Sigmoid colon (tissue), 7 donors: Measurements from ENCODE around the gene OTX1. TPM values are rescaled to one million over a fixed set of nuclear protein-coding genes. Genes with fewer than 3 reads are reported as not detected.

Experiments
- DNase-seq: peaks from one replicate; pipeline ENCODE4 v3.0.0-alpha.2; 2019
- H3K27ac ChIP-seq, 4 donors: fragments of 200-600 bp; sonication (generic); one replicate each; pipeline ENCODE4 v1.5.1; 2016 to 2019; ENCODE audit warnings: mild to moderate bottlenecking in 1 of 4
- H3K27me3 ChIP-seq, 3 donors: fragments of 200-600 bp; sonication (generic); one replicate each; pipeline ENCODE4 v1.5.1; 2019; ENCODE audit warnings: mild to moderate bottlenecking in 1 of 3
- H3K36me3 ChIP-seq, 4 donors: fragments of 200-600 bp; sonication (generic); one replicate each; pipeline ENCODE4 v1.5.1; 2016 to 2019
- H3K4me1 ChIP-seq, 4 donors: fragments of 200-600 bp; sonication (generic); one replicate each; pipeline ENCODE4 v1.5.1; 2017 to 2019
- H3K4me3 ChIP-seq, 4 donors: fragments of 200-600 bp; sonication (generic); one replicate each; pipeline ENCODE4 v1.5.1; 2017 to 2019; ENCODE audit warnings: mild to moderate bottlenecking in 2 of 4, moderate library complexity in 1 of 4
- H3K9me3 ChIP-seq, 4 donors: fragments of 200-600 bp in 3 of 4; sonication (generic) in 3 of 4; one replicate each; pipeline versions ENCODE4 v1.5.1 to v1.6.1; 2013 to 2019
- CTCF ChIP-seq, 4 experiments: fragments of 450-650 bp in 3 of 4; fragments of 200-600 bp in 1 of 4; IDR thresholded peaks; one replicate each; pipeline ENCODE4 v1.5.1; 2016 to 2019; ENCODE audit warnings: antibody characterized with exemption in 4 of 4, mild to moderate bottlenecking in 3 of 4, moderate library complexity in 2 of 4
- EP300 ChIP-seq, 4 donors: sonication (generic); formaldehyde crosslinking; IDR thresholded peaks; one replicate each; pipeline ENCODE4 v1.6.1; 2017; ENCODE audit warnings: antibody characterized with exemption in 4 of 4
- POLR2A ChIP-seq, 2 donors: fragments of 450-650 bp; IDR thresholded peaks; one replicate each; pipeline ENCODE4 v1.6.1; 2016; ENCODE audit warnings: antibody characterized with exemption in 2 of 2, mild to moderate bottlenecking in 2 of 2, moderate library complexity in 2 of 2
- POLR2AphosphoS5 ChIP-seq, 4 donors: sonication (generic); formaldehyde crosslinking; IDR thresholded peaks; one replicate each; pipeline ENCODE4 v1.6.1; 2017; ENCODE audit warnings: antibody characterized with exemption in 4 of 4
- whole genome bisulfite sequencing, 2 donors: extraction: QIAGEN DNeasy Blood & Tissue Kit; methylation state at CpG; one replicate each; pipeline ENCODE4 v1.1.7; 2013; 5-methylcytosine and 5-hydroxymethylcytosine counted together
- intact Hi-C: fragments of 100-400 bp; cut with DNase I; formaldehyde crosslinking; loops from one replicate; pipeline ENCODE4 v1.15.1; 2023
- polyA plus RNA-seq, 3 donors: library from polyadenylated mRNA; stranded (reverse); fragments of 200-250 nt; gene quantifications; one replicate each; pipeline ENCODE4 v1.2.3, GENCODE V29; 2013
- total RNA-seq, 4 donors: library from RNA; depleted of rRNA; stranded (reverse); fragments of >200 nt; gene quantifications; one replicate each; pipeline ENCODE4 v1.1.0, GENCODE V29; 2016
- donor health status: healthy with polysubstance abuse.
- donor health status: Bipolar disorder and iron deficiency.
- donor health status: healthy.

The OTX1 gene
- total and polyA plus RNA-seq, 7 donors: 0.54 TPM; not detected in 6

GRCh38 chr2:63047321-63048279, 3.0 kb upstream of the OTX1 start:
- H3K27ac ChIP-seq: no peak overlapping the region
- no peak overlapping the region for H3K4me3 ChIP-seq
- H3K4me1 ChIP-seq: peaks cover 2 to 39% (median 33%) of the 10 kb centered on the region in 4 donors
- H3K9me3 ChIP-seq: peaks cover 0 to 8% (median 0%) of the 10 kb centered on the region in 4 donors
- peaks cover 49 to 95% (median 69%) of the 10 kb centered on the region in 3 donors for H3K27me3 ChIP-seq
- intact Hi-C loops: no loop called here
- H3K36me3 ChIP-seq: peaks cover 0 to 31% (median 9%) of the 10 kb centered on the region in 4 donors
- TF ChIP-seq EP300 (IDR thresholded peaks at IDR 0.05) (no peak), POLR2A (IDR thresholded peaks at IDR 0.05) (no peak), POLR2AphosphoS5 (IDR thresholded peaks at IDR 0.05) (no peak), CTCF (IDR thresholded peaks at IDR 0.05) (no peak)
- peak; percentile 64 for DNase-seq
- WGBS, 2 donors: 11 to 23% methylated on average over 71 of the region's 71 CpGs

- Histone ChIP-seq H3K27me3 (peaks cover 58 to 97% (median 78%) of the 10 kb centered on the region in 3 donors), H3K36me3 (peaks cover 0 to 31% (median 9%) of the 10 kb centered on the region in 4 donors), H3K27ac (no peak overlapping the region), H3K4me1 (peaks cover 2 to 39% (median 34%) of the 10 kb centered on the region in 4 donors), H3K9me3 (peaks cover 0 to 8% (median 0%) of the 10 kb centered on the region in 4 donors), H3K4me3 (no peak overlapping the region)
- no peak for DNase-seq
- no peak for TF ChIP-seq EP300 (IDR thresholded peaks at IDR 0.05)
- TF ChIP-seq POLR2AphosphoS5 (IDR thresholded peaks at IDR 0.05): peak in 3 of 4 donors; percentile 31 to 73 (median 47)
- intact Hi-C loops: no loop called here
- 6 to 8% methylated on average over 61 of the region's 61 CpGs for WGBS, 2 donors
Measured at GRCh38 chr2:63048367-63049171, 2.1 kb upstream of the OTX1 start.

GRCh38 chr2:63049211-63049969, 1.2 kb upstream of the OTX1 start:
- peaks cover 66 to 100% (median 84%) of the 10 kb centered on the region in 3 donors for H3K27me3 ChIP-seq
- peaks cover 2 to 47% (median 42%) of the 10 kb centered on the region in 4 donors for H3K4me1 ChIP-seq
- peaks cover 0 to 31% (median 9%) of the 10 kb centered on the region in 4 donors for H3K36me3 ChIP-seq
- intact Hi-C loops: no loop called here
- WGBS, 2 donors: 5 to 9% methylated on average over 39 of the region's 39 CpGs
- TF ChIP-seq POLR2AphosphoS5 (IDR thresholded peaks at IDR 0.05) (peak in 2 of 4 donors; percentile 14 to 20), CTCF (IDR thresholded peaks at IDR 0.05) (no peak)
- peaks cover 0 to 8% (median 0%) of the 10 kb centered on the region in 4 donors for H3K9me3 ChIP-seq
- H3K4me3 ChIP-seq: peak overlapping the region in 3 of 4 donors; percentile 36 to 52 (median 51)
- H3K27ac ChIP-seq: no peak overlapping the region
- DNase-seq: no peak

GRCh38 chr2:63049970-63050333, 678 bp upstream of the OTX1 start:
- WGBS, 2 donors: 1% methylated on average over 31 of the region's 31 CpGs
- Histone ChIP-seq H3K36me3 (peaks cover 0 to 26% (median 6%) of the 10 kb centered on the region in 4 donors), H3K27ac (no peak overlapping the region), H3K9me3 (peaks cover 0 to 8% (median 0%) of the 10 kb centered on the region in 4 donors), H3K27me3 (peaks cover 72 to 100% (median 86%) of the 10 kb centered on the region in 3 donors), H3K4me3 (peak overlapping the region in 3 of 4 donors; percentile 36 to 52 (median 51)), H3K4me1 (peaks cover 2 to 50% (median 45%) of the 10 kb centered on the region in 4 donors)
- intact Hi-C loops: no loop called here
- no peak for DNase-seq
- TF ChIP-seq POLR2A (IDR thresholded peaks at IDR 0.05) (no peak), CTCF (IDR thresholded peaks at IDR 0.05) (no peak), EP300 (IDR thresholded peaks at IDR 0.05) (no peak), POLR2AphosphoS5 (IDR thresholded peaks at IDR 0.05) (no peak)
